GM10266 (cell line): Measurements from ENCODE around the gene ZSWIM6.

ENCODE experiments used
- DNase-seq: peaks from one replicate; pipeline ENCODE4 v3.0.0; 2012; ENCODE audit errors: extremely low spot score
- CTCF ChIP-seq: IDR thresholded peaks from 2 replicates; pipeline ENCODE4 v1.5.1; 2012; ENCODE audit warnings: mild to moderate bottlenecking, low read depth; ENCODE audit not compliant: control insufficient read depth, insufficient read depth; ENCODE audit errors: missing control alignments

The ZSWIM6 gene

GRCh38 chr5:61535828-61536227 is 203.8 kb downstream of the ZSWIM6 start:
- TF ChIP-seq CTCF = no peak
- no peak for DNase-seq

GRCh38 chr5:61536922-61537321 is 204.9 kb downstream of the ZSWIM6 start:
- no peak for TF ChIP-seq CTCF
- no peak for DNase-seq

- DNase-seq = no peak
- TF ChIP-seq CTCF = no peak
Measured at GRCh38 chr5:61538722-61539501, 206.9 kb downstream of the ZSWIM6 start.

GRCh38 chr5:61549530-61549929 is 217.5 kb downstream of the ZSWIM6 start:
- TF ChIP-seq CTCF = no peak
- DNase-seq = no peak

GRCh38 chr5:61551637-61552313 is 219.7 kb downstream of the ZSWIM6 start:
- DNase-seq = no peak

GRCh38 chr5:61559146-61559545 is 227.1 kb downstream of the ZSWIM6 start:
- TF ChIP-seq CTCF = no peak
- no peak for DNase-seq

More at GRCh38 chr5:61551637-61552313, 219.7 kb downstream of the ZSWIM6 start:
- no peak for TF ChIP-seq CTCF

GRCh38 chr5:61559722-61560121 is 227.7 kb downstream of the ZSWIM6 start:
- no peak for TF ChIP-seq CTCF
- DNase-seq = no peak
